OCI-M2 (cell line): Measurements from ENCODE around the gene TBL1XR1.

Experiments used
- DNase-seq: peaks from one replicate; lab custom pipeline; 2025; ENCODE audit not compliant: unreplicated experiment; lab: John Stamatoyannopoulos, UW

TBL1XR1 gene

GRCh38 chr3:176969506-176969905 lies 227.8 kb downstream of the TBL1XR1 start:
- no peak for DNase-seq
